Memory B cell (primary cell): ENCODE data around the gene NACA.
"Not testable (repeated sequence)": the region's sequence is repeated elsewhere in the genome, so short reads cannot be mapped to it uniquely, and the experiment has no call there.

Experiments used
- ATAC-seq: fragments of 150-1000 bp; cut with Tn5 transposase; 2 replicates; pipeline ENCODE4 v1.10.0; 2021; ENCODE audit warnings: low read depth, mild to moderate bottlenecking, moderate library complexity
- DNase-seq, 2 donors: peaks; one replicate each; pipeline ENCODE4 v3.0.0; 2022; ENCODE audit warnings: low spot score in 2 of 2
- H3K27ac Mint-ChIP-seq: one replicate; pipeline ENCODE4 v1.8.0; 2022; ENCODE audit warnings: mild to moderate bottlenecking, moderate library complexity, mixed read lengths
- H3K27me3 Mint-ChIP-seq: one replicate; pipeline ENCODE4 v1.8.0; 2022; ENCODE audit warnings: mixed read lengths
- H3K36me3 Mint-ChIP-seq: one replicate; pipeline ENCODE4 v1.8.0; 2022; ENCODE audit warnings: mild to moderate bottlenecking, mixed read lengths
- H3K4me1 Mint-ChIP-seq: one replicate; pipeline ENCODE4 v1.8.0; 2022; ENCODE audit warnings: mixed read lengths
- H3K4me3 Mint-ChIP-seq: one replicate; pipeline ENCODE4 v1.8.0; 2022; ENCODE audit warnings: mild to moderate bottlenecking, moderate library complexity, mixed read lengths
- H3K9me3 Mint-ChIP-seq: one replicate; pipeline ENCODE4 v1.8.0; 2022; ENCODE audit warnings: mixed read lengths

The NACA gene

DNA sequence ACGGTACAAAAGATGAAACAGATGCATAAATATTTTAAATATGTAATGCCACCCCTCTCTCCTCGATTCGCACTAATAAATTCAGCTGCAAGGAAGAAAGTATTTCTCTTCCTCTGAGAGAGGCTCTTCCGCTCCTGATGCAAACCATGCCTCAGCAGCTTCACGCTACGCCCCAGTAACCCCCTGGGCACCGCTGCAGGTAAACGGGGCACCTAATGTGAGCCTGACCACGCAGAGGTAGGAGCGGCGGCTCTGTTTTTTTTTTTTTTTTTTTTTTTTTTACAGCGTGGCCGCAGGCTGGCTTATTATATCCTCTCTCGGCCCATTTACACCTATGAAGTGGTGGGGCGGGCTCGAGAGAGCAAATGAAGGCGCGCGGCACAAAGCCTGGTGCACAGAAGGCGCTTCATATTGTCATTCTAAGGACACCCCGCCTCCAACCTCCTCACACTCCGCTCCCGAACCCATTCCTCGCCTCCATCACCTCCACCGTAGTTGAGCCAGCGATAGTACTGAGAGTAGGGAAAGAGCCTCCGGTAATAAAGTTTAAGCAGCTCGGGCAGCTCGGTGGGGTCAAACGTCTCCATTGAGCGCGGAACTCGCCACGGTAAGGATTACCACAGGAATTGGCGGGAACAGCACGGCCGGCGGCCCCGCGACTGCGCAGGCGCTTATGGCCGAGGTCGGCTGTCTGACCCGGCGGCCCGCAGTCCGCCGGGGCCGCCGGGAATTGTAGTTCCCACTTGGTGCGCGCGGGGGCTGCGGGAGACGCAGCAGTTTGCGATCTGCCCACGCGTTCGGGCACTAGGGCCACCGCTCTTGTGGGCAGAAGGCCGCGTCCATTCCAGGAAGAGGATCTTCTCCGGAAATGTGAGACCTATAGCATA lies 26.9 kb upstream of the NACA start, which contains the start of gene PRIM1:
PRIM1 (minus strand) TSS at position 612 of the 887 bp plus-strand sequence; CDS start at position 587, 25 bp downstream.
- Mint-ChIP-seq H3K27ac (peak within 1 kb of the TSS; percentile 65), H3K4me1 (peaks cover 29% of the 10 kb centered on the region), H3K4me3 (peak within 1 kb of the TSS; percentile 94), H3K9me3 (no peaks in the 10 kb centered on the region), H3K27me3 (no peaks in the 10 kb centered on the region), H3K36me3 (peaks cover 6% of the 10 kb centered on the region)
- ATAC-seq (peak; percentile 79), DNase-seq (peak; percentile 74 to 79)

- H3K36me3 Mint-ChIP-seq: peaks cover 11% of the 10 kb centered on the region
- peak overlapping the region; percentile 65 for H3K27ac Mint-ChIP-seq
- H3K4me3 Mint-ChIP-seq: peak overlapping the region; percentile 56
- DNase-seq, H3K27me3 Mint-ChIP-seq, ATAC-seq, H3K9me3 Mint-ChIP-seq: not testable (repeated sequence)
- H3K4me1 Mint-ChIP-seq: peaks cover 29% of the 10 kb centered on the region
Observed at GRCh38 chr12:56750596-56750995, 25.5 kb upstream of the NACA start.

GRCh38 chr12:56749853-56750252 lies 24.8 kb upstream of the NACA start:
- H3K36me3 Mint-ChIP-seq: peaks cover 15% of the 10 kb centered on the region
- H3K4me3 Mint-ChIP-seq: peak overlapping the region; percentile 35
- no peaks in the 10 kb centered on the region for H3K27me3 Mint-ChIP-seq
- peaks cover 29% of the 10 kb centered on the region for H3K4me1 Mint-ChIP-seq
- DNase-seq (no peak), ATAC-seq (no peak)
- peak overlapping the region; percentile 65 for H3K27ac Mint-ChIP-seq
- no peaks in the 10 kb centered on the region for H3K9me3 Mint-ChIP-seq

- H3K36me3 Mint-ChIP-seq: peaks cover 15% of the 10 kb centered on the region
- no peaks in the 10 kb centered on the region for H3K9me3 Mint-ChIP-seq
- H3K4me3 Mint-ChIP-seq: peak overlapping the region; percentile 50
- no peaks in the 10 kb centered on the region for H3K27me3 Mint-ChIP-seq
- peaks cover 29% of the 10 kb centered on the region for H3K4me1 Mint-ChIP-seq
- ATAC-seq (peak; percentile 36), DNase-seq (no peak)
- peak overlapping the region; percentile 65 for H3K27ac Mint-ChIP-seq
Observed at GRCh38 chr12:56749359-56749758, 24.3 kb upstream of the NACA start.

DNA sequence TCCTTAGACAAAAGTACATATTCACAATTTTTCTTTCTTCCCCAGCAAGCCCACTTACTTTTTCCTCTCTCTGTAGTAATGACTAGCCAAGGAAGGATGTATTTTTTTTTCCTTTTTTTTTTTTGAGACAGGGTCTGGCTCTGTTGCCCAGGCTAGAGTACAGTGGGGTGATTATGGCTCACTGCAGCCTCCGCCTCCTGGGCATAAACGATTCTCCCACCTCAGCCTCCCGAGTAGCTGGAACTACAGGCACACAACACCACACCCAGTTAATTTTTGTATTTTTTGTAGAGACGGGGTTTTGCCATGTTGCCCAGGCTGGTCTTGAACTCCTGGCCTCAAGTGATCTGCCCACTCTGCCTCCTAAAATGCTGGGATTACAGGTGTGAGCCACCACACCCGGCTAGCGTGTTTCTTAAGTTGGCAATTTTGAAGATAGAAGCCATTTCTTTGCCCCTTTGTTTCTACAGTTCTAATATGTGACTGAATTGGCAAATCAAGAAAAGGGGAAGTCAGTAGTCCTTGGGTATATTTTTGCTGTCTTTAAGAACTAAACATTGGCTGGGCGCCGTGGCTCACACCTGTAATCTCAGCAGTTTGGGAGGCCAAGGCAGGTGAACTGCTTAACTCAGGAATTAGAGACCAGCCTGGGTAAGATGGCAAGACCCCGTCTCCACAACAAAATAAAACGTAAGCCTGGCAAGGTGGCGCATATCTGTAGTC lies 3.2 kb upstream of the NACA start:
- no peaks in the 10 kb centered on the region for H3K9me3 Mint-ChIP-seq
- peaks cover 8% of the 10 kb centered on the region for H3K4me1 Mint-ChIP-seq
- H3K36me3 Mint-ChIP-seq: peaks cover 9% of the 10 kb centered on the region
- DNase-seq (no peak), ATAC-seq (no peak)
- H3K27ac Mint-ChIP-seq: no peak overlapping the region
- no peaks in the 10 kb centered on the region for H3K27me3 Mint-ChIP-seq
- H3K4me3 Mint-ChIP-seq: no peak overlapping the region

DNA sequence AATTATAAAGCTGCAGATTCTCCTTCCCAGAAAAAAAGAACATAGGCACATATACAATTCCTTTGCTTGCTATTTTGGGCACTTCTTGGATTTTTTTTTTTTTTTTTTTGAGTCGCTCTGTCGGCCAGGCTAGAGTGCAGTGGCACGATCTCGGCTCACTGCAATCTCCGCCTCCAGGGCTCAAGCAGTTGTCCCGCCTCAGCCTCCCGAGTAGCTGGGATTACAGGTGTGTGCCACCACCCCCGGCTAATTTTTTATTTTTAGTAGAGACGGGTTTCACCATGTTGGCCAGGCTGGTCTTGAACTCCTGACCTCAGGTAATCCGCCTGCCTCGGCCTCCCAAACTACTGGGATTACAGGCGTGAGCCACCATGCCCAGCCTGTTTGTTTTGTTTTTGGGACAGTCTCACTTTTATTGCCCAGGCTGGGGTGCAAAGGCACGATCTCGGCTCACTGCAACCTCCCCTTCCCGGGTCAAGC lies 1.1 kb upstream of the NACA start:
- DNase-seq, ATAC-seq, H3K27me3 Mint-ChIP-seq, H3K9me3 Mint-ChIP-seq: not testable (repeated sequence)
- H3K4me3 Mint-ChIP-seq: peak overlapping the region; percentile 87
- H3K27ac Mint-ChIP-seq: peak overlapping the region; percentile 87
- H3K36me3 Mint-ChIP-seq: peaks cover 13% of the 10 kb centered on the region
- H3K4me1 Mint-ChIP-seq: peaks cover 23% of the 10 kb centered on the region

DNA sequence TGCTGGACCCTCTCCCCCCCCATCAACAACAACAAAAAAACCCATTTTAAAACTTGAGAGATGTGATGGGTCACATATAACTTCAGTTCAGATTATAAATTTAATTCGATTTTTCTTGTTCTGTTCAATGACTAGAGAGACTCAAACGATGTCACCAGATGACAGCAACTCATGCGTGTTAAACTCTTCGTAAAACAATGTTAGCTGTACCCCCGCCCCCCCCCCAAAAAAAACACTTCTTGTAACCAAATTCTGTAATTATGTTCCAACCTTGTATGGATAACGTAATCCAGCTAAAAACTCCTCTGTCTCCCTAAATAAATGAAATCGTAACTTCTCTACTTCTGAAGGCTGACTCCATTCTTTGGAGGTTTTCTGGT lies 614 bp upstream of the NACA start:
- ATAC-seq (no peak), DNase-seq (no peak)
- Mint-ChIP-seq H3K27ac (peak overlapping the region; percentile 87), H3K27me3 (no peaks in the 10 kb centered on the region), H3K4me3 (peak overlapping the region; percentile 87), H3K36me3 (peaks cover 18% of the 10 kb centered on the region), H3K4me1 (peaks cover 28% of the 10 kb centered on the region), H3K9me3 (no peaks in the 10 kb centered on the region)

- Mint-ChIP-seq H3K4me3 (peak overlapping the region; percentile 87), H3K36me3 (peaks cover 24% of the 10 kb centered on the region), H3K4me1 (peaks cover 39% of the 10 kb centered on the region), H3K27me3 (no peaks in the 10 kb centered on the region), H3K27ac (peak overlapping the region; percentile 87), H3K9me3 (no peaks in the 10 kb centered on the region)
- ATAC-seq (no peak), DNase-seq (no peak)
Observed at GRCh38 chr12:56724701-56724971, 463 bp downstream of the NACA start.

DNA sequence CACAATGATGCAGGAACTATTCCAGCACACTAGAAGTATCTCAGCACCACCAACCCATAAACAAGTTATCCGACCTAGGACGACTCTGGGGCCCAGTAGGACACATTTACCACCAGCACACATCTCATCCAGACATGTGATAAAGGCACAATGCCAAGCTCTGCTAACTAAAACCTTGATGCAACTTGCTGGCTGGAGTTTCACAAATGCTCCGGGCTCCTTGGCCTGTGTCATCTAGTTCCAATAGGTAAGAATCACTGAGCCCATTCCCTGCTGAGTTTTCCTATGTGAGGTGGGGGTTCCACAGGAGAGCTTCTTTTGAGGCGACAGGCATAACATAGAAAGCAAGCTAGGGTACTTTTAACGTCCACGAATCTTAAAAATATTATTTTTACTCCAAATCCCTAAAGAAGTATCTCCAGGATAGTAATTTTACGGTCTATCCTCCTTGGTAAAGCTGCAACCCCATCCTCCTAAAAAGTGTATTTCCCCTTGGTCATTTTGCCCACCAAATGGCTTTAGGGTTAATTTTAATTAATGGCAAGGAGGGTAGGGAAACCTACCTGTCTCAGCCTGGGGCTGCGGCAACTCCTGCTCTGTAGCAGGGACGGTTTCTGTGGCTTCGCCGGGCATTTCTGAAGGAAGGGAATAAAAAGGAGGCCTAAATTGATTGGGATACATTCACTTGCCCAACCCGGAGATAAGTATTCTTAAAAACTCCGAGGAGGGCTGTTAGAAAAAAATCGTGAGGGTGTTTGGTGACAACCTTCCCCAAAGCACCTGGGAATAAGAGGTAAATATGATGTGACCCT lies 1.0 kb downstream of the NACA start:
- peak overlapping the region; percentile 87 for H3K27ac Mint-ChIP-seq
- DNase-seq: no peak
- H3K4me3 Mint-ChIP-seq: peak overlapping the region; percentile 87
- no peaks in the 10 kb centered on the region for H3K9me3 Mint-ChIP-seq
- peaks cover 27% of the 10 kb centered on the region for H3K36me3 Mint-ChIP-seq
- H3K27me3 Mint-ChIP-seq: no peaks in the 10 kb centered on the region
- ATAC-seq: no peak
- peaks cover 44% of the 10 kb centered on the region for H3K4me1 Mint-ChIP-seq

DNA sequence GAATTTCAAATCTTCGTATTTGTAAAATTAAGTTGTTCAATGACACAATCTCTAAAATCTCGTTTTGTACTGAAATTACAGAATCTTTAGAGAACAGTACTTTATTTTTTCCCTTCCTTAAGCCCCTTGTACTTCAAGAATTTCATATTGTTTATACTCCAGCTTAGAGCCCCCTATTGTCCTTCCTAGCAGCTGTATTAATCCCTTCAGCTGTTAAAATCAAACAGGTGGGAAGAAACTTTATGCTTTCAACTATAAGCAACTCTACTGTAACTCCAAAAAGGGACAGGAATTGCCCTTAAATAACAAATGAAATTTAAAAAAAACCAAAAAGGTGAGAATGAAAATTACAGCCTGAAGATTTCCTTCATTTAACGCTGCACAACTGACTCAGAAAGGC lies 1.7 kb downstream of the NACA start:
- peak overlapping the region; percentile 87 for H3K4me3 Mint-ChIP-seq
- no peak for ATAC-seq

DNA sequence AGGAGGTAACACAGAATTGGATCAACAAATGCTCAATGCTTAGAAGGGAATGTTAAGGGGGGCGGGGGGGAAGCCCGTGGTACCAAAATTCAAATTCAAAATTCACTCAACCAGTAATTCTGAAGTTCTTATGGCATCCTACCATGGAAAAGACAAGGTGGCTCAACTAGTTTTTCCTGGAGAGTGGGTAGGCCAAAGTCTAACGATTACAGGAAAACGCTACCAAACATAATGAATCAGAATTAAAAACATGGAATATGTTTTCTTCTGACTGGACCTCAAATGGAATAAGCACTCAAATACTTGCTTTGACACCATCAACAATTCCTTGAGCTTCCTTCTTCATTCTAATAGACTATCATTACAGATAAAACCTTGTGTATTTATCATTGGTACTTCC lies 2.3 kb downstream of the NACA start:
- peak overlapping the region; percentile 74 for H3K27ac Mint-ChIP-seq
- ATAC-seq (no peak), DNase-seq (no peak)
- H3K27me3 Mint-ChIP-seq: no peaks in the 10 kb centered on the region
- peaks cover 50% of the 10 kb centered on the region for H3K4me1 Mint-ChIP-seq
- H3K9me3 Mint-ChIP-seq: no peaks in the 10 kb centered on the region
- H3K36me3 Mint-ChIP-seq: peaks cover 32% of the 10 kb centered on the region
- H3K4me3 Mint-ChIP-seq: peak overlapping the region; percentile 21

More for the DNA sequence above, 1.7 kb downstream of the NACA start:
- H3K4me1 Mint-ChIP-seq: peaks cover 50% of the 10 kb centered on the region
- H3K9me3 Mint-ChIP-seq: no peaks in the 10 kb centered on the region
- peaks cover 32% of the 10 kb centered on the region for H3K36me3 Mint-ChIP-seq
- no peak for DNase-seq
- H3K27ac Mint-ChIP-seq: peak overlapping the region; percentile 87
- H3K27me3 Mint-ChIP-seq: no peaks in the 10 kb centered on the region

- Mint-ChIP-seq H3K36me3 (peaks cover 34% of the 10 kb centered on the region), H3K4me1 (peaks cover 53% of the 10 kb centered on the region), H3K27ac (peak overlapping the region; percentile 74), H3K4me3 (no peak overlapping the region), H3K9me3 (no peaks in the 10 kb centered on the region), H3K27me3 (no peaks in the 10 kb centered on the region)
- DNase-seq (no peak), ATAC-seq (no peak)
Observed at GRCh38 chr12:56721721-56722120, 3.4 kb downstream of the NACA start.

DNA sequence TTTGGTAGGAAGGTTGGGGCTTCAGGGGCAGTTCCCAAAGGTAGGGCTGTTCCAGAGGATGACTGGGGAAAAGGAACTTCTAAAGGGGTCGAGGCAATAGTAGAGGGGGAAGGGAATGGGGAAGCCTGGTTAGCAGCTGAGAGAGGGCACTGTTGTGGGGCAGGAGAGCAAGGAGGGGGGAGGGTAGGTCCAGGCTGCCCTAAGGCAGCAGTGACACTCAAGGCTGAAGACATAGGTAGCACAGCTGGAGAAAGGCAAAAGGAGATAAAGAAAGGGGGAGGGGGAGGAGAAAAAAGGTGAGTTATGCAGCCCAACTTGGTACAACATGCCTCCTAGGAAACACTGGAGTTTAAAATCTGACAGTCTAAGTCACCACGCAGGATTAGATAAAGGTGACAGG lies 3.9 kb downstream of the NACA start:
- peak overlapping the region; percentile 74 for H3K27ac Mint-ChIP-seq
- no peak for ATAC-seq
- peaks cover 37% of the 10 kb centered on the region for H3K36me3 Mint-ChIP-seq
- DNase-seq: no peak
- H3K27me3 Mint-ChIP-seq: no peaks in the 10 kb centered on the region
- peaks cover 56% of the 10 kb centered on the region for H3K4me1 Mint-ChIP-seq
- peak overlapping the region; percentile 18 for H3K4me3 Mint-ChIP-seq
- no peaks in the 10 kb centered on the region for H3K9me3 Mint-ChIP-seq

DNA sequence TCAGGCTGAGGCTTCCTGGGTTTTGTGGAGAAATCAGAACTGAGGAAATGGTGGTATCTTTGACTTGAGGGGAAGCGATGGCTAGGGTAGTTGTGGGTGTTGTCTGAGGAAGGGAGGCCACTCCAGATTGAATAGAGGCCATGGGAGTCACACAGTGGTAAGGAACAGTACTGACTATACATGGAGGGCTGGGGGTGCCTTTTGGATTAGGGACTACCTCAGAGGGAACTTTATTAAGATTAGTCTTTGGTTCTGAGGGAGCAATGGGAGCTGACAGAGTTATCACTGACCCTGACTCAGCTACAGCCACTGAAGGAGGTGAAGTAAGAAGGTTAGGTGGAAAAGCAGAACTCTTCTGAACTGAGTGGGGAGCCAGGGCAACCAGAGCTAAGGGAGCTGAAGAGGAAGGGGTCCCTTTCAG lies 4.4 kb downstream of the NACA start:
- no peaks in the 10 kb centered on the region for H3K9me3 Mint-ChIP-seq
- ATAC-seq (no peak), DNase-seq (no peak)
- H3K4me1 Mint-ChIP-seq: peaks cover 58% of the 10 kb centered on the region
- H3K4me3 Mint-ChIP-seq: peak overlapping the region; percentile 18
- H3K36me3 Mint-ChIP-seq: peaks cover 41% of the 10 kb centered on the region
- H3K27ac Mint-ChIP-seq: peak overlapping the region; percentile 74
- no peaks in the 10 kb centered on the region for H3K27me3 Mint-ChIP-seq
